GM18517 (cell line): ENCODE results near the gene PRKCE.

Source experiments
- ATAC-seq: cut with Tn5 transposase; IDR thresholded peaks from one replicate; pipeline ENCODE4 v1.9.1; 2021; ENCODE audit warnings: mild to moderate bottlenecking, moderate library complexity; ENCODE audit not compliant: unreplicated experiment

The PRKCE gene

DNA sequence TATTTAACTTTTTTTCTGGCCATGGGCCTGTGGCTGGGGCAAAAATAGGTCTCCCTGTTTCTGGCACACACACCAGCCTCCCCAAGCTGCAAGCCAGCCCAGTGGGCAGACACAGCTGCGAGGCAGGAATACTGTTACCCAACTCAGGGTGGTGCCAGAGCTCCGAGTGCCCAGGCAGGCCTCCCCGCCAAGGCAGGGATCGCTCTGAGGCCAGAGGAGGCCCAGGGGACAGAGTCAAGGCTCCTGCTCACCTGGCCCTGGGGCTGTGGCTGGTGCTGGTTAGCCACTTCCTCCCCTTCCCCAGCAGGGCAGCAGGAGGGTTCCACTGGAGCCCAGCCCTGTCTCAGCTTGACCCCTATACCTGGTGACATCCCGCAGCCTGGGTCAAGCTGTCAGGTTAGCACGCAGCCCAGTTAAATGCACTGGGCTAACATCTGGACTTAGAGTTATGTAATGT is 578.7 kb downstream of the PRKCE start:
- peak; percentile 42 for ATAC-seq

DNA sequence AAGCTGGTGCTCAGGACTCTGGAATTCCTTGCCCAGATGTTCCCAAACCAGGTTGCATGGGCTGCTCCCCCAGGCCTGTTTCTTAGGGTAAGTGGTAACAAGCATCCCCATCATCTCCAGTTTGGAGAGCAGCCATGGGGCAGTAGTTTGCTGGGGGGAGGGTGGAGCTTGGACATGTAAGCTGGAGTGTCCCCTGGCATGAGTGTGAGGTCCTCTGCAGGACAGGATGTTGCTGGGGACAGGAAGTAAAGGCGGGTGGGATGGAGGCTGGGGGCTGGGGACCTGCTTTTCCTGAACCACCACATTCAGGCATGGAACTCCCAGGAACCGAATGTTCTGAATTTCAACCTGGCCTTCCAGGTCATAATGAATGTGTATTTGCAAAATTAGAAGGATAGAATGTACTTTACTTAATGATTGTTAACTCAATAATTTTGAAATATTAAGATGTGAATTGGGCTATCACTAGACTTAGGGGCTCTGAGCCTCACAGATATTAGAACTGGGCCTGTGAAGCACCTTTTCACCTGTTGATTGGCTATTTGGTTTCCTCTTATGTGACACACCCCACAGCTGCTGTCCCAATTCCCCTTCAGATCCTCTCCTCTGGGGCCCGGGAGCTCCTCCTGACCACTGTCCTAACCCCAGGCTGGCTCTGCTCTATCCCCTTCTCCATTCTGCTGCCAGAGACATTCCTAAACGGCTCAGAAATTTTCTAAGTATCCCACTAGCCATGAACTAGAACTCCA is 579.4 kb downstream of the PRKCE start:
- no peak for ATAC-seq

DNA sequence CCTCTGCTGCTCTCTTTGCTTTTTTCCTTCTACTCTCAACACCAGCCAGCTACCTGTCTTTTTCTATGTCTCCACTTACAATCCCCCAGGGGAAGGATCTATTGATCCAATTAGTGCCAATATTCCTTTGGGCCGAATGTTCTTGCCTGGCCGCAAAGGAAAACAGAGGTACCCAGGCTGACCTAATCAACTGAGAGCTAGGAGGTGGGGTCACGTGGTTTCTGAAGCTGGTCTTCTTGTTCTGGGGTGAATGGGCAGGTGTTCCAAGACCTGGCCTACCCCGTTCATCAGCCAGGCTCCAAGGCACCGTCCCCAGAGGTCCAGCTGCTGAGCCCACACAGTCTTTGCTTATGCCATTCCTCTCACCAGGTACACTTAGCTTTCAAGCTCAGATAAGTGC is 580.2 kb downstream of the PRKCE start:
- ATAC-seq, result no peak

DNA sequence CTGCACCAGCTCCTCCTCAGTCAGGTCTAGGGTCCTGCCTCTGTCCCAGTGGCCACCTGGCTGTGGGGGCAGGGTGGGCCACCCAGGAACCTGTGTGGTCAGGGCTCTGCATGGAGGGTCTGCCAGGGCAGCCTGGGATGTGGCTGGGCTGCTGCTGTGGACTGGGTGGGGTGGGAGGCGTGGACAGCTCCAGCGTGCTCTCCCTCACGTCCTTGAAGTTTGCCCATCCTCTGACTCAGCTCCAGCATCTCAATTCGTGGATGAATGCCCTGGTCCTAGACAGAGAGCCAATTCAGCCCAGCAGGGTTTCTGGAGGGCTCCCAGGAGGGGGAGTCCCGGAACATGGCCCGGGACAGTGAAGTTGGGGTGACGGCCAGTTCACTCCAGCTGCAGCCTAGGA is 581.4 kb downstream of the PRKCE start:
- ATAC-seq, result no peak

DNA sequence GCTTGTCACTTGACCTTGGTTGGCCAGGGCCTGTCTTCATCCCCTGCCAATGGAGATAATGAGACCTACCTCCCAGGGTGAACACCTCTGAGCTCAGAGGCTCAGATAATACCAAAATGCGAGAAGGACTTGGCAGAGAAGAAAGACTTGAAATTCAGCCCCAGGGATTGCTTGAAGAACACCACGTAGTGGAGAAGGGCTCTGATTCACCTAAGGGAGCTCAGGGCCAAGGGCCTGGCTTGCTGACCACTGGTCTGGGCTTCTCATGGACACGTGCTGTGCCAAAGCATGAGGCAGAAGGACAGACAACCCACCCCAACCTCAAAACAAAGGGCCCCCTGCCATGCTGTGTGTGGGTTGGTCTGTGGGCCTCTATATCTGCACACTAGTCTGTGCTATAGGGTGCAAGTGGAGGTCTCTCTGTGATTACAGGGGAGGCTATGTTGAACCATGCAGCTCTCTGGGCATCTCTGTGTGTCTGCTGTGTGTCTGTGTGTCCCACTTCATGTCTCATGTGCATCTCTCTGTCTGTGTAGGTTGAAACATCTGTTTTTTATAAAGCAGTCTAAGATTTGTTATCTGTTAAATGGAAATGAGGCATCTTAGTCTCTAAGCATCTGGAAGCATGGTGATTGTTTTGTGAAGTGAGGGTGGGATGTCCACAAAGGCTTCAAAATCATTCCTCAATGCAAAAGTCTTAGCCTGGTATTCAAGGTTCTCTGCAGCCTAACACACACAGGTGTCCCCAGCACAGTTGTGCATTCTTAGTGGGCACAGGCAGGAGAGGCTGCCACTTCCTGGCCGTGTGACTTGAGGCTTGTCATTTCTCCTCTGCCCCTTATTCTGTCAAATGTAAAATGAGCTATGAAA is 584.8 kb downstream of the PRKCE start:
- ATAC-seq, result no peak

DNA sequence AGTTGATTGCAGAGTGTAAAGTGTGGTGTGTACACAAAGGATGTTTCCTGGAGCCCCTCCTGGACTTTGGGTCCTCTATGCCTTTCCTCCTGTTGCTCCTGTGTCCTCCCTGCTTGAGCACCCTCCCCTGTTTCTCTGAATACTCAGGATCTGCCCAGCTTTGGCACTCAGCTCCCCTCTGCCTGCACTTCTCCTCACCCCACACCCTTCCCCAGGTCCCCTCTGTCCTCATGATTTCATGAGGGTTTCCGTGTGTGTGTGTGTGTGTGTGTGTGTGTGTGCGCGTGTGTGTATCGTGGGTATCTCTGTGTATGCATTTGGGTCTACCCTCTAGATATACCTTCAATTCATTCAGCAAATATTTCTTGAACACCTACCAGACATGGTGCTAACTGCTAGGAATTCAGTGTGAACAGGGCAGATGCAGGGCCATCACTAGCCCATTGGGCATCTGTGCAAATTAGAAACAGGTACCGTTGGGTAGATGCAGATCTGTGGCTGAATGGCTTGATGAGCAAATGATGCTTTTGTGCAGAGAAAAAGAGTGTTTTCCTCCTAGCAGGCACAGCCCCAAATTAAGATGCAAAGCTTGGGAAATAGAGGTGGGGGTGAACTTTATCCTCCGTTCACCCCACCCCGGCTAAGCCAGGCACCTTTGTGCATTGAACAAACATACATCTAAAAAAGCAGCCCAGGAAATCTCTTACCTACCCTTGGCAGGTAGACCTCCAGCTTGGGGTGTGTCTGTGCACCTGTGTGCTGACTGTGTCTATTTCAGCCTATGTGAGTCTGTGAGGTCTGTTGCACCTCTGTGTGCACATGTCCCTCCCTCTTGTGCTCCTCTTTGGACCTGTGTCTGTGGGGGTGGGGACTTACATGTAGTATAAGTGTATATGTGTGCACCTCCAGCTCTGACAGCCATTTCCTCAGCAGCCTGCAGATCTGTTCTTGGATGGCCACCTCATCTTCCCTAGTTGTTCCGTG is 585.7 kb downstream of the PRKCE start:
- ATAC-seq, result no peak
